GM12891 (cell line): Measurements from ENCODE around the gene FOXN3.

Experiments used
- PAX5 ChIP-seq: IDR thresholded peaks from 2 replicates; pipeline ENCODE4 v1.6.1; 2011; ENCODE audit warnings: low read length, moderate library complexity, mild to moderate bottlenecking; ENCODE audit not compliant: insufficient read depth, severe bottlenecking
- POLR2A ChIP-seq: IDR thresholded peaks from 2 replicates; pipeline ENCODE4 v1.6.1; 2011; ENCODE audit warnings: low read depth, low read length, control low read depth
- POLR2AphosphoS5 ChIP-seq: IDR thresholded peaks from 2 replicates; pipeline ENCODE4 v1.6.1; 2011; ENCODE audit warnings: low read depth, low read length, control low read depth
- POU2F2 ChIP-seq: IDR thresholded peaks from 2 replicates; pipeline ENCODE4 v1.6.1; 2011; ENCODE audit warnings: low read depth, mild to moderate bottlenecking, control low read depth, low read length, moderate library complexity
- SPI1 ChIP-seq: IDR thresholded peaks from 2 replicates; pipeline ENCODE4 v1.6.1; 2011; ENCODE audit warnings: low read depth, low read length, control low read depth
- TAF1 ChIP-seq: IDR thresholded peaks from 2 replicates; pipeline ENCODE4 v1.6.1; 2011; ENCODE audit warnings: low read depth, low read length, control low read depth

DNA sequence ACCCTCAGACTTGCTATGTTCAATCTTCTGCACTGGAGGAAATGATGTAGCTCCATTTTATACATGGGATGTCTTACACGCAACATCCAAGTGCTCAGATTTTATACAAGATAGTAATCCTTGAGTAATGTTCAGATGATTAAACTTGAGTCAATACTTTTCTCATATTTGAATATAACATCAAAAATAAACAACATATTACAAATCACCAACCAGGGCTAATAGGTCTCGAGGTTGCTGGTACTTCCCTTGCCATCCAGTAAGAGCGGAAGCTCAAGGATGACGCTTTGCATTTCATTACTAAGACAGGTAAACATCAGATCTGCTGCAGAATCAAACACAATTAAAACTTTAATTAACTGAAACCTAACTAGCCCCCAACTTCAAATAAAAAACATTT is 97.3 kb downstream of the FOXN3 start:
- TF ChIP-seq POLR2AphosphoS5 (no peak), POLR2A (no peak), TAF1 (no peak), SPI1 (no peak), PAX5 (no peak), POU2F2 (no peak)
